ENCODE measurements around the gene TDRD12.
A peak's percentile ranks its signal among the peaks of the same experiment; 100 is the strongest.
"Not testable (repeated sequence)": the region's sequence is repeated elsewhere in the genome, so short reads cannot be mapped to it uniquely, and the experiment has no call there.

Gene TDRD12

DNA sequence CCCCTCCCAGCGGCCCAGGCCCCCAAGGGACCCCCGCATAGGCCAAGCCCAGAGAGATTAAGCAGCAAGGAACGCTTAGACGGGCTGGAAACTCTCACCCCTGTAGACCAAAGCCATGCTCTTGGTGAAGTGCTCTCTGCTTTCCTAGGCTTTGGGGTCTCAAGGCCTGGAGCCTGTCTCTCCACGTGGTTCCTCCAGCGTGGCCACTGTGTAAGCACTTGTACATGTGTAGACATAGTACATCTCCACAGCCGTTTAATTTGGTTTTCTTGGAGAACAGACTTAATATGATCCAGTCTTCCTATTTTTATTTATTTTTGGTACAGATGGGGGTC, 26.9 kb upstream of the TDRD12 start:
- DNase-seq = no peak

DNA sequence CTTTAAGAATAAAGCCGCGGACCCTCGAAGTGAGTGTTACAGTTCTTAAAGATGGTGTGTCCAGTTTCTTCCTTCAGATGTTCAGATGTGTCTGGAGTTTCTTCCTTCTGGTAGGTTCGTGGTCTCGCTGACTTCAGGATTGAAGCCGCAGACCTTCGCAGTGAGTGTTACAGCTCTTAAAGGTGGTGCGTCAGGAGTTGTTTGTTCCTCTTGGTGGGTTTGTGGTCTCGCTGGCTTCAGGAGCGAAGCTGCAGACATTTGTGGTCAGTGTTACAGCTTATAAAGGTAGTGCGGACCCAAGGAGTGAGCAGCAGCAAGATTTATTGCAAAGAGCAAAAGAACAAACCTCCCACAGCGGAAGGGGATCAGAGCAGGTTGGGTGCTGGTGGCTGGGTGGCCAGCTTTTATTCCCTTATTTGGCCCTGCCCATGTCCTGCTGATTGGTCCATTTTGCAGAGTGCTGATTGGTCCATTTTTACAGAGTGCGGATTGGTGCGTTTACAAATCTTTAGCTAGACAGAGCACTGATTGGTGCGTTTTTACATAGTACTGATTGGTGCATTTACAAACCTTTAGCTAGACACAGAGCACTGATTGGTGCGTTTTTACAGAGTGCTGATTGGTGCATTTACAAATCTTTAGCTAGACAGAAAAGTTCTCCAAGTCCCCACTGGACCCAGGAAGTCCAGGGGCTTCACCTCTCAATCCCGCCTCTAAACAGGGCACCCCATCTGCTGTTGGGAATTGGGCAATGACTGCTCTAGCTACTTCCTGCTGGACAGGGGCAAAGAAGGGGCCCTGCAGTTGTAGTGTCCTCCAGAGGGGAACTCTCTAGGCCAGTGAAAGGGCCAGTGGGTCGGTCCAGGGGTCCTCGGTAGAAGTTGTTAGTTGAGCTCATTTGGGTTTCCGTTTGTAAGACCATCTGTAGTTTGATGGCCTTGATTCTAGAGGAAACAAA, 26.1 kb upstream of the TDRD12 start:
- DNase-seq = peak; percentile 23

DNA sequence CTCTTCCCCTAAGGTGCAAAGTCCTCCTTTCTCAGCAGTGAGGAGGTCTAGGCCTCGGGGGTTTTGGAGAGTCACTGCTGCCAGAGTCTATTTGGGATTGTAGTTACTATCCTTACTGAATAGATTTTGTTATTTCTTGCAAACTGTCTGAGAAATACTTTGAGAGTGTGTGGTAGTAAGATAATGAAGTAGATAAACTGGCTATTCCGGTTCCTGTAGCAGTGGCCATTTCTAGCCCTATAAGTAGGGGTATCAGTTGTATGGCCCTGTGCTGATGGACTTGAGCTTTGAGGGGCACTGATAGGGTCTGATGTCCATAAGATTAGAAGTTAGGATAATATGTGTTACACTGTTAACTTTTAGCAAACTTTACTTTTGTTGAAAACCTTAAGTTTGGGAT, 25.3 kb upstream of the TDRD12 start:
- DNase-seq = not testable (repeated sequence)

GRCh38 chr19:32694851-32695250, 24.7 kb upstream of the TDRD12 start:
- DNase-seq = not testable (repeated sequence)

GRCh38 chr19:32695506-32695905, 24.1 kb upstream of the TDRD12 start:
- DNase-seq = not testable (repeated sequence)

GRCh38 chr19:32696771-32697170, 22.8 kb upstream of the TDRD12 start:
- DNase-seq = not testable (repeated sequence)

- DNase-seq = not testable (repeated sequence)
Observed at GRCh38 chr19:32700129-32700528, 19.4 kb upstream of the TDRD12 start.

- DNase-seq = no peak
Observed at GRCh38 chr19:32702010-32702409, 17.6 kb upstream of the TDRD12 start.

DNA sequence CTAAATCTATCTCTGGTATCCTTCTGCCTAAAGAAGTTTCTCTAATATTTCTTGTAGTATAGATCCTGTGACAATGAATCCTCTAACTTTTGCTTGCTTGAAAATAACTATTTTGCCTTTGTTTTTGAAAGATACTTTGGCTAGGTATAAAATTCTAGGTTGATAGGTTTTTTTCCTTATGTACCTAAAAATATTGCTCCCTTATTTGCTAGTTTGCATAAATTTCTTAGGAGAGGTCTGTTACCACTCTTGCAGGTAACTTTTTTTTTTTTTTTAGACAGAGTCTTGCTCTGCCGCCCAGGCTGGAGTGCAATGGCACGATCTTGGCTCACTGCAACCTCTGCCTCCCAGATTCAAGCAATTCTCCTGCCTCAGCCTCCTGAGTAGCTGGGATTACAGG, 15.6 kb upstream of the TDRD12 start:
- not testable (repeated sequence) for DNase-seq

DNA sequence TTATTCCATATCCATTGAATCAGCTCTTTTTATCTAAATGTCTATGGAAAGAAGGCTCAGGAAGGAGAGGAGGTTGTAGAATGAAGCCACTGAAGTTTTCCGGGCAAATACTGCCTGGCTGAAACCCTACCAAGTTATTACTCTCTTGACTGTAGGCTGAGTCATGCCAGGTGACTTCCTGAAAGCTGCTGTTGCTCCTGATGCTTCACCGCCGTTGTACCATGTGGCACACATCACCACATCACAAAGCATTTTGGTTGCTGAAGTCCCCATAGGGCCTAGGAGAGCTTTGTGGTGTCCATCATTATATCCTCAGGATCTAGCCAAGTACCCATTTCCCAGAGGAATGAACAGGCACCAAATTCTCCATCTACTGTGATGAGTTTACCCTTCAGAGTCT, 11.1 kb upstream of the TDRD12 start:
- peak; percentile 54 for DNase-seq

DNA sequence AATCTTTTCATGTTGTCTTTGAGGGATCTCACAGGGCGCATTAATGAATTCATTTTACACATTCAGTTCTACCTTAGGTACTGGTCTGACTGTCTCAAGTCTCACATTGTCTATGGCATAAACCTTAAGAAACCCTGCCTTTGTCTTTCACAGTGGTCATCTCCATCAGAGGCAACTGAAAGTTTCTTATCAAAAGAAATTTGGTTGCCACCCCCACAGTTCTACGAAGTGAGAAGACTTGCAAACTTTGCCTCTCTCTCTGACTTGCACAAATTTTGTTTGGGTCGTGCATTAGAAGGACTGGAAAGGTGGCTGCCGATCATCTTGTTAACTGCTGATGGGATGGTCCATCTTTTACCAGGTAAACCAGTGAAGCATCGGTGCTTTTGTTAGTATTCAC, 10.5 kb upstream of the TDRD12 start:
- no peak for DNase-seq

DNA sequence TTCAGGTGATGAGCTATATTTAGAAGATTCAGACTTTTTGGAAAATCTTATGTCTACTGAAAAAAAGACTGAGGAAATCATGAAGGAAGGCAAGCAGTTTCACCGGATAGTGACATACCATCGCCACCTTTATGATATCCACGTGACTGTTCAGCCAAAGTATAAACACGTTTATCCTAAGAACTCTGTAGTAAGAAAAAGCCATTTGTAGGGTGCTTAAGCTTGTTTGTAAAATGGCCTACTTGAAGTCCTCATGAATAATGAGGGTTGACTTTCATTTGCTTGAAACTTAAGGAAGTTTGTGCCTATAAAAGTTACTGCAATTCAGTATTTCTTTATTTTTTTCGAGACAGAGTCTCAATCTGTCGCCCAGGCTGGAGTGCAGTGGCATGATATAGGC, 7.8 kb upstream of the TDRD12 start:
- DNase-seq = no peak

DNA sequence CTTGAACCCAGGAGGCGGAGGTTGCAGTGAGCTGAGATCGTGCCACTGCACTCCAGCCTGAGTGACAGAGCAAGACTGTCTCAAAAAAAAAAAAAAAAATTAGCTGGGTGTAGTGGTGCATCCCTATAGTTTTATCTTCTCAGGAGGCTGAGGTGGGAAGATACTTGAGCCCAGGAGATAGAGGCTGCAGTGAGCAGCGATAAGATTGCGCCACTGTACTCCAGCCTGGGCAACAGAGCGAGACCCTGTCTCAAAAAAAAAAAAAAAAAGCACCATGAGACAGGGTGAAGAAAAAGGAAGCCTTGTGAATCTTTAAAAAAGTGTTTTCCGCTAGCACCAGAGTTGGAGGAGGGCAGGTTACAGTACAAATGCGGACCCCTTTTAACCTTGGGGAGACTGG, 3.4 kb upstream of the TDRD12 start:
- not testable (repeated sequence) for DNase-seq

DNA sequence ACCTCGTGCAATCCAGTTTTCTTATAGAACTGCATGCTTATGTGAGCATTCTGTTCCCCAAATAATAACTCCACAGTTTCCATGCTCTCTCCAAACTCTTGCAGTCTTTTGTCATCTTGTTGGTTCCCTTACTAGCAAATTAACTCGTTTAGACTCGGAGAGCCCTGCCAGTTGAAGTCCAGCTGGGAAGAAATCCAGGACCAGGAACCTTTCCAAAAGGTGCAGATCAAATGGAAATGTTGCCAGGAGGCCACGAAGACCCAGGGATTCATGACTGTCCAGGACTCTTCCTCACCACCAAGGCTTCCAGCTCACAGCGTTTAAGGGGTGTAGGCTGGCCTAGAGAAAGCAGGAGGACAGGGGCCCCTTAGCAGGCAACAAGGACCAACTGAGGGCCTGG, 2.1 kb upstream of the TDRD12 start:
- DNase-seq = no peak

DNA sequence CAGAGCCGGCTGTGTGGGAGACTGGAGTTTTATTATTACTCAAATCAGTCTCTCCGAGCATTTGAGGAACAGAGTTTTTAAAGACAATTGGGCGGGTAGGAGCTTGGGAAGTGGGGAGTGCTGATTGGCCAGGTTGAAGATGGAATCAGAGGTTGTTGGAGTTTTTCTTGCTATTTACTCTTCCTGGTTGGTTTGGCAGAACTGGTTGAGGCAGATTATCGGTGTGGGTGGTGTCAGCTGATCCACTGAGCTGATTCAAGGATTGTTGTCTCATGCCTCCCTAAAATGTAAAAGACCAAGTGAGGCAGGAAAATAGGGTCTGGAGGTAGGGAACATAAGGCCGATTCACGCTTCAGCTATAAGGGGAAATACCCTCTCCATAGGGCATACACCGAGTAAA, 1.3 kb upstream of the TDRD12 start:
- no peak for DNase-seq

GRCh38 chr19:32720216-32720935, 809 bp downstream of the TDRD12 start:
- no peak for DNase-seq

- DNase-seq = no peak
Observed at GRCh38 chr19:32720936-32721250, 1.3 kb downstream of the TDRD12 start.

- no peak for DNase-seq
Observed at GRCh38 chr19:32735936-32736335, 16.4 kb downstream of the TDRD12 start.

DNA sequence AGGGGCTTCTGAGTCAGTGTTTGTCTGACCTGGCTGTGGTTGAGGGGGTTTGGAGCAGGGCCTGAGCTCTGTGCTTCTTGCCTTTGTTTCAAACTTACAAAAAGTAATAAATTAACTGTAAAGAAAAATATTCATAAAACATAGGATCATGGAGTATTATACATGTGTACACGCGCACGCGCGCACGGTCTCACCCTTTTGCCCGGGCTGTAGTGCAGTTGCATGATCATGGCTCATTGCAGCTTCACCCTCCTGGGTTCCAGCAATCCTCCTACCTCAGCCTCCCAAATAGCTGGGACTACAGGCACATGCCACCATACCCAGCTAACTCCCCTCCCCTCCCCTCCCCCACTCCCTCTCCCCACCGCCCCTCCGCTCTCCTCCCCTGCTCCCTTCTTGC, 23.5 kb downstream of the TDRD12 start:
- no peak for DNase-seq

DNA sequence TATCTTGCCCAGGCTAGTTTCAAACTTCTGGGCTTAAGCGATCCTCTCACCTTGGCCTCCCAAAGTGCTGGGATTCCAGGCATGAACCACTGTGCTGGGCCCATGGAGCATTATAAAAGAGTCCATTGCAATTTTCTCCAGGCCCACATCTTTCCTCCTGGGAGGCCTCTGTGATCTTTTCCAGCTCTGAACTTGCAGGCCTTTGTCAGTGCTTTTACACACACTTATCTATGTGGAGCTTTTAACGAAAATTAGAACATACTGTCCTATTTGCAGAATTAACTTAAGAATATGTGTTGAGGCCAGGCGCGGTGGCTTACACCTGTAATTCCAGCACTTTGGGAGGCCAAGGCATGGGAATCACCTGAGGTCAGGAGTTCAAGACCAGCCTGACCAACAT, 23.9 kb downstream of the TDRD12 start:
- DNase-seq = no peak

GRCh38 chr19:32744555-32745325, 25.2 kb downstream of the TDRD12 start:
- no peak for DNase-seq

DNA sequence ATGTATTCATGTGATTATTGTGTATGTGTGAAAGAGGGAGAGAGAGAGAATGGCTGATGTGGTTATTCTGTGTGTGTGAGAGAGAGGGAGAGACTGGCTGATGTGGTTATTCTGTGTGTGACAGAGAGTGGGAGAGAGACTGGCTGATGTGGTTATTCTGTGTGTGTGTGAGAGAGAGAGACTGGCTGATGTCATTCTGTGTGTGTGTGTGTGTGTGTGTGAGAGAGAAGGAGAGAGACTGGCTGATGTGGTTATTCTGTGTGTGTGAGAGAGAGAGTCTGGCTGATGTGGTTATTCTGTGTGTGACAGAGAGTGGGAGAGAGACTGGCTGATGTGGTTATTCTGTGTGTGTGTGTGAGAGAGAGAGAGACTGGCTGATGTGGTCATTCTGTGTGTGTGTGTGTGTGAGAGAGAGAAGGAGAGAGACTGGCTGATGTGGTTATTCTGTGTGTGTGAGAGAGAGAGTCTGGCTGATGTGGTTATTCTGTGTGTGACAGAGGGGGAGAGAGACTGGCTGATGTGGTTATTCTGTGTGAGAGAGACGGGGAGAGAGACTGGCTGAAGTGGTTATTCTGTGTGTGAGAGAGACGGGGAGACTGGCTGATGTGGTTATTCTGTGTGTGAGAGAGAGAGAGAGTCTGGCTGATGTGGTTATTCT, 26.2 kb downstream of the TDRD12 start:
- DNase-seq = peak; percentile 7

GRCh38 chr19:32746631-32747196, 27.1 kb downstream of the TDRD12 start:
- DNase-seq = peak; percentile 6

Data from CD4-positive, alpha-beta T cell treated with Interleukin-17A for 4 hours (primary cell).